WI38 (cell line): ENCODE data around the gene NUB1.

Experiments
- H3K4me3 ChIP-seq: 2 replicates; pipeline ENCODE4 v1.5.1; 2011; ENCODE audit warnings: low read depth, mild to moderate bottlenecking, control low read depth, low read length
- TF ChIP-seq, protein P1 (sequence below): IDR thresholded peaks from 2 replicates; pipeline ENCODE4 v1.5.1; 2012; ENCODE audit warnings: low read depth, mild to moderate bottlenecking, control low read depth, low read length

The NUB1 gene

DNA sequence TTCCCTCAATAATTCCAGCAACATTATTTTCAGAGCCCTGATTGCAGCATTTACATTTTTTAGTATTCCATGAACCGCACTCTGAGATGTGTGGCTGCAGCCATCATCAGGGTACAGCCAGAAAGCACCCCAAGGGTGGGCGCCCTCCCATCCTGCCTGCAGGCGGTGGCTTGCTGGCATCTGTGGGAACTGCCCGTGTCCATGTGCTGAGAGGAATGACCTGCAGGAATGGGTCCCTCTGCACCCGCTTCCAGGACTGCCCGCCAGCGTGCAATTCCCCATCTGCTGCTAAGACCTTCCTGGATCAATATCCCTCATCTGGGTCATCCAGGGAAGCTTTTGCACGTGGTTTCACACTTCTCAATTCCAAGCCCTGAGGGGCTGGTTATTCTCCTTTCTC, 32.8 kb upstream of the NUB1 start:
- TF ChIP-seq, protein P1, sequence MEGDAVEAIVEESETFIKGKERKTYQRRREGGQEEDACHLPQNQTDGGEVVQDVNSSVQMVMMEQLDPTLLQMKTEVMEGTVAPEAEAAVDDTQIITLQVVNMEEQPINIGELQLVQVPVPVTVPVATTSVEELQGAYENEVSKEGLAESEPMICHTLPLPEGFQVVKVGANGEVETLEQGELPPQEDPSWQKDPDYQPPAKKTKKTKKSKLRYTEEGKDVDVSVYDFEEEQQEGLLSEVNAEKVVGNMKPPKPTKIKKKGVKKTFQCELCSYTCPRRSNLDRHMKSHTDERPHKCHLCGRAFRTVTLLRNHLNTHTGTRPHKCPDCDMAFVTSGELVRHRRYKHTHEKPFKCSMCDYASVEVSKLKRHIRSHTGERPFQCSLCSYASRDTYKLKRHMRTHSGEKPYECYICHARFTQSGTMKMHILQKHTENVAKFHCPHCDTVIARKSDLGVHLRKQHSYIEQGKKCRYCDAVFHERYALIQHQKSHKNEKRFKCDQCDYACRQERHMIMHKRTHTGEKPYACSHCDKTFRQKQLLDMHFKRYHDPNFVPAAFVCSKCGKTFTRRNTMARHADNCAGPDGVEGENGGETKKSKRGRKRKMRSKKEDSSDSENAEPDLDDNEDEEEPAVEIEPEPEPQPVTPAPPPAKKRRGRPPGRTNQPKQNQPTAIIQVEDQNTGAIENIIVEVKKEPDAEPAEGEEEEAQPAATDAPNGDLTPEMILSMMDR = no peak
- H3K4me3 ChIP-seq = no peak overlapping the region

DNA sequence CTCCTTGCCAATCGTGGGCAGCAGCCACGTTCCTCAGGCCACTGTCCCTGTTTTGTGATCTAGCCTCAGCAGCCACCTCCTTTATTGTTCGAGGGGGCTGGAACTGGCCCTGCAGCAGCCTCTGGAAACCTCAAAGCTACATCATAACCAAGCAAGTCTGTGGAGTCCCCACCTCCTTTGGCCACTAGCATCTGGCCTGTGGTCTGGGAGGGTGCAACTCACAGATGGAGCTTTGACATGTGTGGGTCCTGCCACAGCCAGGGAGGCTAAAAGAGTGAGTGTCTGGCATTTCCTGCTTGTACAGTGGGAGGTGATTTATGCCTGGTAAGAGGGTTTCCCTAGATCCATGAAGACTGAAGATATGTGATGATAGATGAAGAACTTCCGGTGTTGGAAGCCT, 32.3 kb upstream of the NUB1 start:
- TF ChIP-seq, protein P1 = no peak
- no peak overlapping the region for H3K4me3 ChIP-seq

DNA sequence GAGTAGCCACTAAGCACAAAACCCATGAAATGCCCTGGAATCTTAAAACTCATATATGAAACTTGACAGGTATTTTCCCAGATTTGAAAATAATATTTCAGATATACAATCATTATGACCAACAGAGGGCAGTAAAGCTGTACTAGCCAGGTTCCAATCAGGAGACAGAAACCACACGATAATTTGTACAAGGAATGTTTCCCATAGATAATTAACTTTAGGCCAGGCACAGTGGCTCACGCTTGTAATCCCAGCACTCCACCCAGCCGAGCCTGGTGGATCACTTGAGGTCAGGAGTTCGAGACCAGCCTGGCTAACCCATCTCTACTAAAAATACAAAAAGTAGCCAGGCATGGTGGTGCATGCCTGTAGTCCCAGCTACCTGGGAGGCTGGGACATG, 31.0 kb upstream of the NUB1 start:
- H3K4me3 ChIP-seq = no peak overlapping the region
- TF ChIP-seq, protein P1 = no peak

DNA sequence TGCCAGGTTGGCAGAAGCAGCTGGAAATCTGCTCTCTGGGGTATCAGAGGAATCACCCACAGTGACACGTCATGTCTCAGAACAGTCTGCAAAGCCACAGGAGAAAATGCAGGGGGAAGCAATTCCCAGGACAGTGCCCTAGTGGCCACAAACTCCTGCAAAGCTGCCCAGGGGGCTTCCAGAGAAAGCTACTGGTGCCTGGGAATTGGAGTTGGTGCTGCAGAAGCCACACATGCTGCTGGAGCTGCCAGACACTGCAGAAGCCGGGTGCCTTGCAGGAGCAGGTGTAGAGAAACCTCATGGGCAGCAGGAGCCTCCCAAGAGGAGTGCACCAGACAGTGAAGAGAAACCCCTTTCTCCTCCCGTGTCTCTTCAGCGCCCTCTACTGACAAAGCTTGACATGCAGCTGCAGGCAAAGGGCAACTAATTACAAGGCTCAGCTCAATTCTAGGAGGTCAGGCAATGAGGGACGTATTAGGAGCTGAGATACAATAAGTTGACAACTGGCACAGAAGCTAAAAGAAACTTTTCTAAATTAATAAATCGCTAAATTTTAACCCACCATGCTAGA, 30.2 kb upstream of the NUB1 start:
- TF ChIP-seq, protein P1 = no peak
- no peak overlapping the region for H3K4me3 ChIP-seq

DNA sequence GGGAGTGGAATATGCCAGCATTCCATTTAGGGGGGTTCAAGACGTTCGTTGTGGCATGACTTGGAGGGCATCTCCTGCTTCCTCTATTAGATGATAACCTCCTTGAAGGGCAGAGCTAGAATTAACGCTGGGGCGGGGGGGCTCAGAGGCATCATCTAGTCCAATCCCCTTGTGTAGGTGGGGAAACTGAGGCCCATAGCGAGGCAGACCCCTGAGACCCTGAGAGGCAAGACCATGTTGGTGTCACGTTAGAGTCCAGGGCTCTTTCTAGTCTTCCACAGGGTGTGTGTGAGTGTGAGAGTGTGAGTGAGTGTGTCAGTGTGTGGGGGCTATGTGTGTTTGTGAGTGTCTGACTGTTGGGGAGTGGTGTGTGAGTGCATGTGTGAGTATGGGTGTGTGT, 29.3 kb upstream of the NUB1 start:
- no peak overlapping the region for H3K4me3 ChIP-seq
- TF ChIP-seq, protein P1 = no peak

DNA sequence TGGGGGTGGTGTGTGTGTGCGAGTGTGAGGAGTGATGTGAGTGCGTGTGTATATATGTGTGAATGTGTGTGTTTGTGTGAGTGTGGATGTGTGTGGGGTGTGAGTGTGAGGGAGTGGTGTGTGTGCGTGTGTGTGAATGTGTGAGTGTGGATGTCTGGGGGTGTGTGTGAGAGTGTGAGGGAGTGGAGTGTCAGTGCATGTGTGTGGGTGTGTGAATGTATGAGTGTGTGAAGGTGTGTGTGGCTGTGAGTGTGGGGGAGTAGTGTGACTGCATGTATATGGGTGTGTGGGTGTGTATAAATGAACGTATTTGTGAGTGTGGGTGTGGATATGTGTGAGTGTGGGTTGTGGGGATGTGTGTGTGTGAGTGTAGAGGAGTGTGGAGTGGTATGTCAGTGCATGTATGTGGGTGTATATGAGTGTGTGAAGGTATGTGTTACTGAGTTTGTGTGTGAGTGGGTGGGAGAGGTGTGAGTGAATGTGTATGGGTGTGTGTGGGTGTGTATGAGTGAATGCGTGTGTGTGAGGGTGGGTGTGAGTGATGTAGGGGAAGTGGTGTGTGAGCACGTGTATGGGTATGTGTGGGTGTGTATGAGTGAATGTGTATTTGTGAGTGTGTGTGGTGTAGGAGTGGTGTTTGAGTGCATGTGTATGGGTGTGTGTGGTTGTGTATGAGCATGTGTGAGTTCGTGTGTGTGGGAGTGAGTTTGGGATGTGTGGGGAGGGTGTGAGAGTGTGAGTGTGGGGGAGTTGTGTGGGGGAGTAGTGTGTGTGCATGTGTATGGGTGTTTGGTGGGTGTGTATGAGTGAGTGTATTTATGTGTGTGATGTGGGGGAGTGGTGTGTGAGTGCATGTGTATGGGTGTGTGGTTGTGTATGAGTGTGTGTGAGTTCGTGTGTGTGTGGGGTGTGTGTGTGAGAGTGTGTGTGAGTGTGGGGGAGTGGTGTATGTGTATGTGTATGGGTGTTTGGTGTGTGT, 28.5 kb upstream of the NUB1 start:
- TF ChIP-seq, protein P1 = no peak
- no peak overlapping the region for H3K4me3 ChIP-seq

DNA sequence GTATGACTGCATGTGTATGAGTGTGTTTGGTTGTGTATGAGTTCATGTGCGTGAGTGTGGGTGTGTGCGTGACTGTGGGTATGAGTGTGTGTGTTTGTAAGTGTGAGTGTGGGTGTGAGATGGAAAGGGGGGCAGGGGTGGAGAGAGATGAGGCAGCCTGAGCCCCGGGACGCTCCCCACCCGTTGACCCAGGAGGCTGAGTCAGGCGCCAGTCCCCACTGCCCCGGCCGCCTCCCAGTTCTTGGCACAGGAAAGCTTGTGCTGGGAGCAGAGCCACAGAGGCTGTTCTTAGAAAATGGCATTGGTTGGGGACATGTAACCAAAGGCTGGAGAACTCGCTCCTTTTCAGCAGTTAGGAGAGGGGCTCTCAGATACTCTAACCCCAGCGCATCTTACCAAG, 27.8 kb upstream of the NUB1 start:
- TF ChIP-seq, protein P1 = no peak
- H3K4me3 ChIP-seq = no peak overlapping the region
